ENCODE data around the gene MBOAT7. TPM values are rescaled to one million over a fixed set of nuclear protein-coding genes. Genes with fewer than 3 reads are reported as not detected.

The MBOAT7 gene
- total RNA-seq, 2 experiments from 2014 or later = 54.7 to 76.3 TPM

GRCh38 chr19:54133957-54134590 is 55.3 kb downstream of the MBOAT7 start:
- H3K9me3 Mint-ChIP-seq (ENCODE audit: low read depth) = no peaks in the 10 kb centered on the region

GRCh38 chr19:54133312-54133956 is 55.9 kb downstream of the MBOAT7 start:
- Mint-ChIP-seq H3K27me3 (no peaks in the 10 kb centered on the region), H3K4me3 (no peak overlapping the region), H3K36me3 (peaks cover 3% of the 10 kb centered on the region), H3K4me1 (peaks cover 12% of the 10 kb centered on the region), H3K9me3 (ENCODE audit: low read depth) (no peaks in the 10 kb centered on the region), H3K27ac (no peak overlapping the region)
- DNase-seq (no peak), ATAC-seq (no peak)
- CTCF ChIA-PET = interaction anchor here (1.0 kb wide), 1 partner anchor 10 kb away, joined by 3 read pairs; no protein-coding TSS in a partner anchor

More at GRCh38 chr19:54133957-54134590, 55.3 kb downstream of the MBOAT7 start:
- no peak overlapping the region for H3K4me3 Mint-ChIP-seq
- no peaks in the 10 kb centered on the region for H3K27me3 Mint-ChIP-seq
- H3K36me3 Mint-ChIP-seq = peaks cover 1% of the 10 kb centered on the region
- no peak overlapping the region for H3K27ac Mint-ChIP-seq
- ATAC-seq = no peak
- no peak for DNase-seq
- peaks cover 18% of the 10 kb centered on the region for H3K4me1 Mint-ChIP-seq
- CTCF ChIA-PET = no interaction called here

GRCh38 chr19:54129617-54129996 is 59.8 kb downstream of the MBOAT7 start:
- no peak for ATAC-seq
- no peaks in the 10 kb centered on the region for H3K9me3 Mint-ChIP-seq (ENCODE audit: low read depth)
- H3K27me3 Mint-ChIP-seq = no peaks in the 10 kb centered on the region
- H3K4me1 Mint-ChIP-seq = no peaks in the 10 kb centered on the region
- H3K36me3 Mint-ChIP-seq = peaks cover 8% of the 10 kb centered on the region
- no peak for DNase-seq
- no peak overlapping the region for H3K27ac Mint-ChIP-seq
- CTCF ChIA-PET = no interaction called here
- H3K4me3 Mint-ChIP-seq = no peak overlapping the region

GRCh38 chr19:54128796-54129616 is 60.4 kb downstream of the MBOAT7 start:
- CTCF ChIA-PET = no interaction called here
- H3K9me3 Mint-ChIP-seq (ENCODE audit: low read depth) = no peaks in the 10 kb centered on the region
- H3K27ac Mint-ChIP-seq = no peak overlapping the region
- no peaks in the 10 kb centered on the region for H3K27me3 Mint-ChIP-seq
- H3K4me3 Mint-ChIP-seq = no peak overlapping the region
- no peak for ATAC-seq
- no peaks in the 10 kb centered on the region for H3K4me1 Mint-ChIP-seq
- H3K36me3 Mint-ChIP-seq = peaks cover 8% of the 10 kb centered on the region
- no peak for DNase-seq

GRCh38 chr19:54128441-54128725 is 61.0 kb downstream of the MBOAT7 start:
- H3K36me3 Mint-ChIP-seq = peaks cover 8% of the 10 kb centered on the region
- H3K4me1 Mint-ChIP-seq = no peaks in the 10 kb centered on the region
- DNase-seq = no peak
- CTCF ChIA-PET = no interaction called here
- no peak overlapping the region for H3K27ac Mint-ChIP-seq
- H3K4me3 Mint-ChIP-seq = no peak overlapping the region
- ATAC-seq = no peak
- H3K27me3 Mint-ChIP-seq = no peaks in the 10 kb centered on the region
- H3K9me3 Mint-ChIP-seq (ENCODE audit: low read depth) = no peaks in the 10 kb centered on the region

GRCh38 chr19:54127688-54128440 is 61.5 kb downstream of the MBOAT7 start:
- H3K9me3 Mint-ChIP-seq (ENCODE audit: low read depth) = no peaks in the 10 kb centered on the region
- no peak overlapping the region for H3K4me3 Mint-ChIP-seq
- CTCF ChIA-PET = no interaction called here
- H3K36me3 Mint-ChIP-seq = peaks cover 8% of the 10 kb centered on the region
- H3K27me3 Mint-ChIP-seq = no peaks in the 10 kb centered on the region
- H3K4me1 Mint-ChIP-seq = no peaks in the 10 kb centered on the region
- no peak overlapping the region for H3K27ac Mint-ChIP-seq
- no peak for ATAC-seq
- DNase-seq = no peak

- H3K9me3 Mint-ChIP-seq (ENCODE audit: low read depth) = no peaks in the 10 kb centered on the region
- no peaks in the 10 kb centered on the region for H3K27me3 Mint-ChIP-seq
- H3K36me3 Mint-ChIP-seq = peaks cover 14% of the 10 kb centered on the region
- CTCF ChIA-PET = no interaction called here
- no peak for DNase-seq
- no peak overlapping the region for H3K4me3 Mint-ChIP-seq
- no peak overlapping the region for H3K27ac Mint-ChIP-seq
- no peaks in the 10 kb centered on the region for H3K4me1 Mint-ChIP-seq
- ATAC-seq = no peak
Observed at GRCh38 chr19:54125713-54126112, 63.7 kb downstream of the MBOAT7 start.

- ATAC-seq (no peak), DNase-seq (no peak)
- Mint-ChIP-seq H3K4me1 (no peaks in the 10 kb centered on the region), H3K27ac (no peak overlapping the region), H3K36me3 (peaks cover 18% of the 10 kb centered on the region), H3K4me3 (no peak overlapping the region), H3K27me3 (no peaks in the 10 kb centered on the region), H3K9me3 (ENCODE audit: low read depth) (no peaks in the 10 kb centered on the region)
- CTCF ChIA-PET = interaction anchor here (1.0 kb wide), 1 partner anchor 9 kb away, joined by 3 read pairs; no protein-coding TSS in a partner anchor
Observed at GRCh38 chr19:54124393-54124792, 65.0 kb downstream of the MBOAT7 start.

- Mint-ChIP-seq H3K9me3 (ENCODE audit: low read depth) (no peaks in the 10 kb centered on the region), H3K27ac (no peak overlapping the region), H3K4me3 (no peak overlapping the region), H3K36me3 (peaks cover 18% of the 10 kb centered on the region), H3K4me1 (no peaks in the 10 kb centered on the region), H3K27me3 (no peaks in the 10 kb centered on the region)
- CTCF ChIA-PET = interaction anchor here (1.0 kb wide), 1 partner anchor 9 kb away, joined by 3 read pairs; no protein-coding TSS in a partner anchor
- no peak for ATAC-seq
- no peak for DNase-seq
Observed at GRCh38 chr19:54123682-54124081, 65.7 kb downstream of the MBOAT7 start.

Other genes with a start within 250 kb of the MBOAT7 start
- gene CACNG8, start 226.6 kb downstream of the MBOAT7 start, total RNA-seq = not detected
- gene CACNG6, start 197.9 kb downstream of the MBOAT7 start, total RNA-seq = not detected
- not detected for gene VSTM1, start 125.7 kb downstream of the MBOAT7 start, total RNA-seq
- gene TARM1, start 108.2 kb downstream of the MBOAT7 start, total RNA-seq = not detected
- under 1 TPM; 0.44 to 0.47 TPM for gene OSCAR, start 88.8 kb downstream of the MBOAT7 start, total RNA-seq
- 100 to 1,000 TPM; 121 to 127 TPM for gene NDUFA3, start 86.7 kb downstream of the MBOAT7 start, total RNA-seq
- gene TFPT, start 73.9 kb downstream of the MBOAT7 start, total RNA-seq = 10 to 100 TPM; 49.4 to 50.5 TPM
- gene PRPF31, start 73.8 kb downstream of the MBOAT7 start, total RNA-seq = 10 to 100 TPM; 63.6 to 89.0 TPM
- 10 to 100 TPM; 67.5 to 83.1 TPM for gene CNOT3, start 51.8 kb downstream of the MBOAT7 start, total RNA-seq
- gene LENG1, start 29.9 kb downstream of the MBOAT7 start, total RNA-seq = 1 to 10 TPM; 8.0 to 8.6 TPM
- 1 to 10 TPM in 1 of 2 experiments, under 1 TPM in 1; 0.89 to 1.3 TPM for gene TMC4, start 16.4 kb downstream of the MBOAT7 start, total RNA-seq
- 10 to 100 TPM; 11.4 to 13.5 TPM for gene TSEN34, start 1.7 kb upstream of the MBOAT7 start, total RNA-seq
- 1,000 to 10,000 TPM; 1,212 to 1,220 TPM for gene RPS9, start 11.3 kb upstream of the MBOAT7 start, total RNA-seq
- gene LILRB3, start 33.4 kb upstream of the MBOAT7 start, total RNA-seq = under 1 TPM in 1 of 2 experiments, not detected in 1; 0.35 TPM
- gene LILRA6, start 53.2 kb upstream of the MBOAT7 start, total RNA-seq = not detected
- not detected for gene LILRB5, start 67.7 kb upstream of the MBOAT7 start, total RNA-seq
- not detected for gene LILRB2, start 91.5 kb upstream of the MBOAT7 start, total RNA-seq
- gene LILRA5, start 123.6 kb upstream of the MBOAT7 start, total RNA-seq = not detected
- gene LILRA4, start 149.6 kb upstream of the MBOAT7 start, total RNA-seq = not detected
- gene LAIR1, start 175.4 kb upstream of the MBOAT7 start, total RNA-seq = 10 to 100 TPM; 64.1 to 71.6 TPM
- 1 to 10 TPM in 1 of 2 experiments, under 1 TPM in 1; 0.93 to 1.2 TPM for gene TTYH1, start 225.9 kb upstream of the MBOAT7 start, total RNA-seq